GM12865 (cell line): ENCODE data around the gene NDUFS6.

ENCODE experiments used
- DNase-seq: peaks from one replicate; pipeline ENCODE4 v3.0.0; 2010; ENCODE audit warnings: low read depth
- H3K4me3 ChIP-seq: 2 replicates; pipeline ENCODE4 v1.5.1; 2011; ENCODE audit warnings: mild to moderate bottlenecking, low read depth, low read length, control low read depth
- TF ChIP-seq, protein P1 (sequence below): IDR thresholded peaks from 2 replicates; pipeline ENCODE4 v1.5.1; 2011; ENCODE audit warnings: low read length, control low read depth, low read depth, inconsistent platforms; ENCODE audit not compliant: insufficient read depth; ENCODE audit errors: missing control alignments

NDUFS6 gene

DNA sequence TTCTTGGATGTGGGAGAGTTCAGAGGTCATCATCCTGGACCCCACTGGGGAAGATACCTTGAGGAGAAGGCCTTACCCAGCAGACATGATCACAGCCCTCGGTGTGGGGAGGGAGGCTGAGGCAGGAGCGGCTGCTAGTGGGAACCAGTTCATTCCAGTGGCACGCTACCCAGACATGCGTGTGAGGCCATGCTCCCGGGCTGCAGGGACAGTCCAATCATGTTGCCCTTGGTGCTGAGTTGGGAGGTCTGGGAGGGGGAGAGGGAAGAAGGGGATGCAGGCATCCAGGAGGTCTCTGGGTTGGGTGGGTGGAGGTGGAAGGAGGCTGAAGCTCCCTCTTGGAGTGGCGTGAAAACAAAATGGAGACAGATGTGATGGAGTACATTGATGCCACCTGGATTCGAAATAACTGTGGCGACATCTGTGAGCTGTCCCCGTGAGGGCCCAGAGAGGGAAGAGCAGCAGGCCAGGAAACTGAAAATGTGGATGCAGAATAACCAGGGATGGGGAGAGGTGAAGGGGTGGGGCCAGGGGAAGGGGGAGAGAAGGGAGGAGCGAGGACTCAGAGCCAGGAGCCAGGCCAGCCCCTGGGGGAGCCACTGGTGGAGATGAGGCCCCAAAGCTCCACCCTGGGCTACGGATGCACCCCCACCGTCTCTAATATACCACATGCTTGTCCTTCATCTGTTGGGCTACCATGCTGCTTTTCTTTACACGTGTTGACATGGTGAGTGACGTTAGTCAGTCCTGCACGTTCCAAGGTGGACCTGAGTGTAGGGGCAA lies 16.2 kb downstream of the NDUFS6 start:
- TF ChIP-seq, protein P1, sequence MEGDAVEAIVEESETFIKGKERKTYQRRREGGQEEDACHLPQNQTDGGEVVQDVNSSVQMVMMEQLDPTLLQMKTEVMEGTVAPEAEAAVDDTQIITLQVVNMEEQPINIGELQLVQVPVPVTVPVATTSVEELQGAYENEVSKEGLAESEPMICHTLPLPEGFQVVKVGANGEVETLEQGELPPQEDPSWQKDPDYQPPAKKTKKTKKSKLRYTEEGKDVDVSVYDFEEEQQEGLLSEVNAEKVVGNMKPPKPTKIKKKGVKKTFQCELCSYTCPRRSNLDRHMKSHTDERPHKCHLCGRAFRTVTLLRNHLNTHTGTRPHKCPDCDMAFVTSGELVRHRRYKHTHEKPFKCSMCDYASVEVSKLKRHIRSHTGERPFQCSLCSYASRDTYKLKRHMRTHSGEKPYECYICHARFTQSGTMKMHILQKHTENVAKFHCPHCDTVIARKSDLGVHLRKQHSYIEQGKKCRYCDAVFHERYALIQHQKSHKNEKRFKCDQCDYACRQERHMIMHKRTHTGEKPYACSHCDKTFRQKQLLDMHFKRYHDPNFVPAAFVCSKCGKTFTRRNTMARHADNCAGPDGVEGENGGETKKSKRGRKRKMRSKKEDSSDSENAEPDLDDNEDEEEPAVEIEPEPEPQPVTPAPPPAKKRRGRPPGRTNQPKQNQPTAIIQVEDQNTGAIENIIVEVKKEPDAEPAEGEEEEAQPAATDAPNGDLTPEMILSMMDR: no peak
- DNase-seq: no peak
- H3K4me3 ChIP-seq: no peak overlapping the region

DNA sequence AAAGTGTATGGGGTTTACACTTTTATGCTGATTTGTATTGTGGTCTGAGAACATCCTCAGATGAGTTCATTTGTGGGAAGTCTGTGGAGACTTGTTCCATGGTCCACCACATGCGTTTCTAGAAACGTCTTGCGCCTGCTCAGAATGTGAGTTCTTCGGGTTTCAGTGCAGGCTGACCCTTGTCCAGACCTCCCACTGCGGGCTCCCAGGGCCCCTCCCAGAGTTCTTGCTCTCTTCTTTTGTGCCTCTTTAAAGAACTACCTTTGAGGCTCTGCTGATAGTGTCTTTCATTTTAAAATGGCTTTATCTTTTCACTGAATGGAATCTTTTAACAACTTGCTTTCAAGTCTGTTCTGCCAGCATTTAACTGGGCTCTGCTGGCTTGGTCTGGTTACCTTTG lies 17.6 kb downstream of the NDUFS6 start:
- TF ChIP-seq, protein P1: no peak
- no peak for DNase-seq
- H3K4me3 ChIP-seq: no peak overlapping the region

DNA sequence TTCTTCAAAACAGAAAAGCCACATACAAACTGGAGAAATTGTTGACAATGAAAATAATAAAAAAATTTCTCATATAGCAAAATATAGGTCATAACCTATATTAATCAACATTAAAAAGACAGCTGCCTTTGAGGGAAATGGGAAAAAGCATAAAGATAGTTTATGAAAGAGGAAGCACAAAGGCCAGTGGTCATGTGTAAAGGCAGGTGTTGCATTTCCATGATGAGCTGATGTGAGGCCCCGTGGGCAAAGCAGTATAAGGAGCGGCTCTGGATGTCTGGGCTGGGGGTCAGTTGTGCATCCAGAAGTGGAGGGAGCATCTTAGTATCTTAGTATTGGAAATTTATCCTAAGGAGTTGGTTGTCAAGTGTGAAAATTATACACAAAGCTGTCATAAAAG lies 18.3 kb downstream of the NDUFS6 start:
- DNase-seq: no peak
- TF ChIP-seq, protein P1: no peak

DNA sequence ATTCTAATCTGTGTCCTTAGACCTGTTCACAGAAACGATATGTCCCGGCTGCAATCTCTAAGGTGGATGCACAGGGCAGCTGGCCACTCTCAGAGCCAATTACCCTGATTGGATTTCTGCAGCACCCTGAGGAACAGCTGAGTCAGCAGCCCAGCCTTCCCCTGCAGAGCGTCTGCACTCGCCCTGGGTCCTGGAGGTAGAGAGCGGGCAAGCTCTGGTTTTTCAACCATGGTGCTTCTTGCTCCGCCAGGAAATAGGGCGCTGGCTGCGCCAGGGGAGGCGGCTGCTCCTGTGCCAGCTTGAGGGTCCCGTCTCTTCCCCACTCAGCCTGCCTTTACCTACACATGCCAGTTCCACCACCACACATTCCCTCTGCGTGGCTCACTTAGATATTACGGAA lies 19.2 kb downstream of the NDUFS6 start:
- DNase-seq: no peak
- TF ChIP-seq, protein P1: no peak
- no peak overlapping the region for H3K4me3 ChIP-seq

More for the DNA sequence above, 18.3 kb downstream of the NDUFS6 start:
- H3K4me3 ChIP-seq: no peak overlapping the region

DNA sequence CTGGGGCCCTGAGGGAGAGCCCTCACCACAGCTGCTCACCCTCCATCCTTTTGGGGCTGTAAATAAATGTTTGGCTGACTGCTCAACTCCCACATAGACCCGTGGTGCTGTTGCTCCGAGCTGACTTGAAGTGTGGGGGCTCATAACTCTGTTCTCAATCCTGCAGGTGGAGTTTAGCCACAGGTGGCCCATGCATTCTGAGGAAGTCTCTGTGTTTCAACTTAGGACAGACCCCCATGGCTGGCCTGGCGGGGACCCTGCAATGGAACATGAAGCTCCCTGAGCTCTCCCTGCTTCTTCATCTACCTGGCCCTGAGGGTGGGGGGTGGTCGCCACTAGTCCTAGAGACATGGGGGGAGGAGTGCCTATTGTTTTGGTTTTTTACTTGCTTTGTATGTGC lies 19.7 kb downstream of the NDUFS6 start:
- no peak overlapping the region for H3K4me3 ChIP-seq
- DNase-seq: no peak
- TF ChIP-seq, protein P1: no peak

DNA sequence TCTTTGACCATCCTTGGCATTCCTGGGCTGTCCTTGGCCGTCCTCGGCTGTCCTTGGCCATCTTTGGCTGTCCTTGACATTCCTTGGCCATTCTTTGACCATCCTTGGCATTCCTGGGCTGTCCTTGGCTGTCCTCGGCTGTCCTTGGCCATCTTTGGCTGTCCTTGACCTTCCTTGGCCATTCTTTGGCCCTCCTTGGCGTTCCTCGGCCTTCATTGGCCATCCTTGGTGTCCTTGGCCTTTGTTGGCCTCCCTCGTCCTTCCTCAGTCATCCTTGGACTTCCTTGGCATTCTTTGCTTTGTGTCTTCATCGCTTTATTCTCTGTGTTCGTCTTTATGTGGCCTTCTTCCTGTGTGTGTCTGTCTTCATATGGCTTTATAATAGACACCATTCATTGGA lies 20.7 kb downstream of the NDUFS6 start:
- no peak overlapping the region for H3K4me3 ChIP-seq
- no peak for DNase-seq
- TF ChIP-seq, protein P1: no peak
